Measurements from ENCODE around the gene MSANTD2. TPM values are rescaled to one million over a fixed set of nuclear protein-coding genes. Genes with fewer than 3 reads are reported as not detected.

MSANTD2 gene
- total RNA-seq, 1 donor from 2014 or later, result 13.3 TPM

GRCh38 chr11:124754309-124754708 is 45.9 kb downstream of the MSANTD2 start:
- peaks cover 52% of the 10 kb centered on the region for H3K4me1 ChIP-seq
- H3K36me3 ChIP-seq, result peaks cover 32% of the 10 kb centered on the region
- H3K4me3 ChIP-seq, result no peak overlapping the region
- H3K27me3 ChIP-seq, result peaks cover 11% of the 10 kb centered on the region
- intact Hi-C loops (cut with DNase I), result no loop called here
- TF ChIP-seq CTCF (IDR thresholded peaks at IDR 0.05), result no peak
- H3K27ac ChIP-seq, result peak overlapping the region; percentile 4
- no peak for ATAC-seq
- no peaks in the 10 kb centered on the region for H3K9me3 ChIP-seq
- DNase-seq, result no peak

GRCh38 chr11:124753624-124754023 is 46.6 kb downstream of the MSANTD2 start:
- peaks cover 51% of the 10 kb centered on the region for H3K4me1 ChIP-seq
- TF ChIP-seq CTCF (IDR thresholded peaks at IDR 0.05), result no peak
- no peaks in the 10 kb centered on the region for H3K9me3 ChIP-seq
- ATAC-seq (no peak), DNase-seq (no peak)
- H3K4me3 ChIP-seq, result no peak overlapping the region
- peak overlapping the region; percentile 4 for H3K27ac ChIP-seq
- peaks cover 32% of the 10 kb centered on the region for H3K36me3 ChIP-seq
- H3K27me3 ChIP-seq, result peaks cover 4% of the 10 kb centered on the region
- intact Hi-C loops (cut with DNase I), result no loop called here

- no peaks in the 10 kb centered on the region for H3K27me3 ChIP-seq
- H3K9me3 ChIP-seq, result no peaks in the 10 kb centered on the region
- H3K27ac ChIP-seq, result no peak overlapping the region
- no peak overlapping the region for H3K4me3 ChIP-seq
- peaks cover 50% of the 10 kb centered on the region for H3K4me1 ChIP-seq
- no peak for TF ChIP-seq CTCF (IDR thresholded peaks at IDR 0.05)
- intact Hi-C loops (cut with DNase I), result no loop called here
- ATAC-seq (peak; percentile 8), DNase-seq (no peak)
- H3K36me3 ChIP-seq, result peaks cover 32% of the 10 kb centered on the region
These were observed 47.0 kb downstream of the MSANTD2 start for GRCh38 chr11:124753205-124753604.

- H3K27me3 ChIP-seq, result no peaks in the 10 kb centered on the region
- TF ChIP-seq CTCF (IDR thresholded peaks at IDR 0.05), result no peak
- DNase-seq (no peak), ATAC-seq (peak; percentile 5)
- H3K4me3 ChIP-seq, result peak overlapping the region; percentile 28
- H3K36me3 ChIP-seq, result peaks cover 32% of the 10 kb centered on the region
- H3K4me1 ChIP-seq, result peaks cover 49% of the 10 kb centered on the region
- intact Hi-C loops (cut with DNase I), result no loop called here
- peak overlapping the region; percentile 83 for H3K27ac ChIP-seq
- H3K9me3 ChIP-seq, result no peaks in the 10 kb centered on the region
These were observed 47.6 kb downstream of the MSANTD2 start for GRCh38 chr11:124752471-124753102.

- Histone ChIP-seq H3K27me3 (no peaks in the 10 kb centered on the region), H3K9me3 (no peaks in the 10 kb centered on the region), H3K27ac (peak within 1 kb of the TSS; percentile 83), H3K36me3 (peaks cover 27% of the 10 kb centered on the region), H3K4me1 (peaks cover 50% of the 10 kb centered on the region), H3K4me3 (peak within 1 kb of the TSS; percentile 28)
- peak; percentile 56 for ATAC-seq
- no peak for TF ChIP-seq CTCF (IDR thresholded peaks at IDR 0.05)
- peak; percentile 77 for DNase-seq
- intact Hi-C loops (cut with DNase I), result no loop called here
These were observed 48.3 kb downstream of the MSANTD2 start, which contains the start of gene VSIG2 for GRCh38 chr11:124751741-124752470. VSIG2 (minus strand) TSS chr11:124752255; CDS start chr11:124752137, 118 bp downstream.
